Sigmoid colon (tissue), 7 donors: ENCODE results near the gene MYLK. TPM values are rescaled to one million over a fixed set of nuclear protein-coding genes. Genes with fewer than 3 reads are reported as not detected.

Source experiments
- DNase-seq: peaks from one replicate; pipeline ENCODE4 v3.0.0-alpha.2; 2019
- H3K27ac ChIP-seq, 4 donors: fragments of 200-600 bp; sonication (generic); one replicate each; pipeline ENCODE4 v1.5.1; 2016 to 2019; ENCODE audit warnings: mild to moderate bottlenecking in 1 of 4
- H3K27me3 ChIP-seq, 3 donors: fragments of 200-600 bp; sonication (generic); one replicate each; pipeline ENCODE4 v1.5.1; 2019; ENCODE audit warnings: mild to moderate bottlenecking in 1 of 3
- H3K36me3 ChIP-seq, 4 donors: fragments of 200-600 bp; sonication (generic); one replicate each; pipeline ENCODE4 v1.5.1; 2016 to 2019
- H3K4me1 ChIP-seq, 4 donors: fragments of 200-600 bp; sonication (generic); one replicate each; pipeline ENCODE4 v1.5.1; 2017 to 2019
- H3K4me3 ChIP-seq, 4 donors: fragments of 200-600 bp; sonication (generic); one replicate each; pipeline ENCODE4 v1.5.1; 2017 to 2019; ENCODE audit warnings: mild to moderate bottlenecking in 2 of 4, moderate library complexity in 1 of 4
- H3K9me3 ChIP-seq, 4 donors: fragments of 200-600 bp in 3 of 4; sonication (generic) in 3 of 4; one replicate each; pipeline versions ENCODE4 v1.5.1 to v1.6.1; 2013 to 2019
- EP300 ChIP-seq, 4 donors: sonication (generic); formaldehyde crosslinking; IDR thresholded peaks; one replicate each; pipeline ENCODE4 v1.6.1; 2017; ENCODE audit warnings: antibody characterized with exemption in 4 of 4
- POLR2A ChIP-seq, 2 donors: fragments of 450-650 bp; IDR thresholded peaks; one replicate each; pipeline ENCODE4 v1.6.1; 2016; ENCODE audit warnings: antibody characterized with exemption in 2 of 2, mild to moderate bottlenecking in 2 of 2, moderate library complexity in 2 of 2
- POLR2AphosphoS5 ChIP-seq, 4 donors: sonication (generic); formaldehyde crosslinking; IDR thresholded peaks; one replicate each; pipeline ENCODE4 v1.6.1; 2017; ENCODE audit warnings: antibody characterized with exemption in 4 of 4
- WGBS, 2 donors: extraction: QIAGEN DNeasy Blood & Tissue Kit; methylation state at CpG; one replicate each; pipeline ENCODE4 v1.1.7; 2013; 5-methylcytosine and 5-hydroxymethylcytosine counted together
- intact Hi-C: fragments of 100-400 bp; cut with DNase I; formaldehyde crosslinking; loops from one replicate; pipeline ENCODE4 v1.15.1; 2023
- polyA plus RNA-seq, 3 donors: library from polyadenylated mRNA; stranded (reverse); fragments of 200-250 nt; gene quantifications; one replicate each; pipeline ENCODE4 v1.2.3, GENCODE V29; 2013
- total RNA-seq, 4 donors: library from RNA; depleted of rRNA; stranded (reverse); fragments of >200 nt; gene quantifications; one replicate each; pipeline ENCODE4 v1.1.0, GENCODE V29; 2016
- TF ChIP-seq, protein P1 (sequence below), 4 experiments: fragments of 450-650 bp in 3 of 4; fragments of 200-600 bp in 1 of 4; IDR thresholded peaks; one replicate each; pipeline ENCODE4 v1.5.1; 2016 to 2019; ENCODE audit warnings: antibody characterized with exemption in 4 of 4, mild to moderate bottlenecking in 3 of 4, moderate library complexity in 2 of 4
- donor health status: healthy with polysubstance abuse.
- donor health status: Bipolar disorder and iron deficiency.
- donor health status: healthy.

The MYLK gene
- total and polyA plus RNA-seq, 7 donors = 21.5 to 2,153 (median 1,169) TPM

- intact Hi-C loops = no loop called here
- WGBS, 2 donors = 97 to 98% methylated on average over 4 of the region's 4 CpGs
These were observed 150.8 kb downstream of the MYLK start for GRCh38 chr3:123733341-123733740.

DNA sequence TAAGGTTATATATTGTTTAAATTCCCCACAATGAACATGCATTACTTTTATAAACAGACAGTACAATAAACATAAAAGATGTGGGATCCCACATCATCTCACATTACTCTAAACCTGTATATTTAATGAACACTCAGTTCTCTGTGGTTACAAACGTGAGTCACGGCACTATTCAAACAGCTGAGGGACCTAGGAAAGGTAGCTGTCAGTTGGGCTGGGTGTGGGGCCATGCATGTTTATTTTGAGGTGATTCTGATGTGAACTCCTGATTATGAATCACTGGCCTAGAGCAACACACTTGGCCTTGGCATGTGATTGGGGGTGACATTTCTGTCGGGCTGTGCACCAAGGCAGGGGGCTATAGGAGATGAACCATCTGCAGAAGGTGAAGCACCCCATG lies 151.7 kb downstream of the MYLK start:
- no peak for DNase-seq
- H3K27ac ChIP-seq = no peak overlapping the region
- no peak for TF ChIP-seq POLR2A (IDR thresholded peaks at IDR 0.05)
- H3K36me3 ChIP-seq = no peaks in the 10 kb centered on the region
- peaks cover 0 to 4% (median 0%) of the 10 kb centered on the region in 4 donors for H3K4me1 ChIP-seq
- no peak overlapping the region for H3K4me3 ChIP-seq
- 57 to 72% methylated on average over 3 of the region's 3 CpGs for WGBS, 2 donors
- intact Hi-C loops = no loop called here
- no peaks in the 10 kb centered on the region for H3K9me3 ChIP-seq
- H3K27me3 ChIP-seq = no peaks in the 10 kb centered on the region

More at GRCh38 chr3:123733341-123733740, 150.8 kb downstream of the MYLK start:
- Histone ChIP-seq H3K4me3 (no peak overlapping the region), H3K36me3 (no peaks in the 10 kb centered on the region), H3K4me1 (peaks cover 0 to 4% (median 0%) of the 10 kb centered on the region in 4 donors), H3K27me3 (no peaks in the 10 kb centered on the region), H3K27ac (no peak overlapping the region), H3K9me3 (no peaks in the 10 kb centered on the region)
- no peak for DNase-seq
- TF ChIP-seq EP300 (IDR thresholded peaks at IDR 0.05) (no peak), POLR2AphosphoS5 (IDR thresholded peaks at IDR 0.05) (no peak), POLR2A (IDR thresholded peaks at IDR 0.05) (no peak)
- TF ChIP-seq, protein P1, sequence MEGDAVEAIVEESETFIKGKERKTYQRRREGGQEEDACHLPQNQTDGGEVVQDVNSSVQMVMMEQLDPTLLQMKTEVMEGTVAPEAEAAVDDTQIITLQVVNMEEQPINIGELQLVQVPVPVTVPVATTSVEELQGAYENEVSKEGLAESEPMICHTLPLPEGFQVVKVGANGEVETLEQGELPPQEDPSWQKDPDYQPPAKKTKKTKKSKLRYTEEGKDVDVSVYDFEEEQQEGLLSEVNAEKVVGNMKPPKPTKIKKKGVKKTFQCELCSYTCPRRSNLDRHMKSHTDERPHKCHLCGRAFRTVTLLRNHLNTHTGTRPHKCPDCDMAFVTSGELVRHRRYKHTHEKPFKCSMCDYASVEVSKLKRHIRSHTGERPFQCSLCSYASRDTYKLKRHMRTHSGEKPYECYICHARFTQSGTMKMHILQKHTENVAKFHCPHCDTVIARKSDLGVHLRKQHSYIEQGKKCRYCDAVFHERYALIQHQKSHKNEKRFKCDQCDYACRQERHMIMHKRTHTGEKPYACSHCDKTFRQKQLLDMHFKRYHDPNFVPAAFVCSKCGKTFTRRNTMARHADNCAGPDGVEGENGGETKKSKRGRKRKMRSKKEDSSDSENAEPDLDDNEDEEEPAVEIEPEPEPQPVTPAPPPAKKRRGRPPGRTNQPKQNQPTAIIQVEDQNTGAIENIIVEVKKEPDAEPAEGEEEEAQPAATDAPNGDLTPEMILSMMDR (IDR thresholded peaks at IDR 0.05) = no peak

GRCh38 chr3:123730829-123731228 lies 153.3 kb downstream of the MYLK start:
- no peak overlapping the region for H3K27ac ChIP-seq
- peaks cover 0 to 4% (median 0%) of the 10 kb centered on the region in 4 donors for H3K4me1 ChIP-seq
- no peaks in the 10 kb centered on the region for H3K9me3 ChIP-seq
- intact Hi-C loops = no loop called here
- TF ChIP-seq, protein P1 (IDR thresholded peaks at IDR 0.05) = no peak
- no peak for TF ChIP-seq EP300 (IDR thresholded peaks at IDR 0.05)
- TF ChIP-seq POLR2A (IDR thresholded peaks at IDR 0.05) = no peak
- TF ChIP-seq POLR2AphosphoS5 (IDR thresholded peaks at IDR 0.05) = no peak
- no peak for DNase-seq
- no peak overlapping the region for H3K4me3 ChIP-seq
- no peaks in the 10 kb centered on the region for H3K36me3 ChIP-seq
- no peaks in the 10 kb centered on the region for H3K27me3 ChIP-seq
- 87 to 89% methylated on average over 4 of the region's 4 CpGs for WGBS, 2 donors

DNA sequence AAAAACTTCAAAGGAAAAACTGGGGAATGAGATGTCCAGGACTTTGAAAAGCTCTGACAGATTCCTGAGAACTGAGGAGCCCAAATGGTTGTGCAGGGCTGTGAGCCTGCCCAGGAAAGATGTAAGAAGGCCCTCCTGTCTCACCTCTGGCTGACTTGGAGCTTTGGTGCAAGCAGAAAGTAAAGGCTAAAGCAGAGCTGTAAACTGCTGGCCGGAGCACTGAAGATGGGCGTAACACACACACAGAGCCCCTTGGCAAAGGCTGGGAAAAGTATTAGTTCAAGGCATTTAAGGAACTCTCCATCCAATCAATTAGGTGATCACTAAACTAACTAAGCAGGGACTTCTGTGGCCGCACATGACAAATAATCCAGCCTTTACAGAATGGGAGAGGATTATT lies 155.1 kb downstream of the MYLK start:
- H3K27ac ChIP-seq = no peak overlapping the region
- intact Hi-C loops = no loop called here
- no peak for DNase-seq
- peaks cover 0 to 6% (median 2%) of the 10 kb centered on the region in 4 donors for H3K4me1 ChIP-seq
- 92% methylated on average over 3 of the region's 3 CpGs for WGBS, 2 donors
- no peak overlapping the region for H3K4me3 ChIP-seq
- TF ChIP-seq, protein P1 (IDR thresholded peaks at IDR 0.05) = no peak
- TF ChIP-seq EP300 (IDR thresholded peaks at IDR 0.05) (no peak), POLR2A (IDR thresholded peaks at IDR 0.05) (no peak), POLR2AphosphoS5 (IDR thresholded peaks at IDR 0.05) (no peak)
- H3K9me3 ChIP-seq = no peaks in the 10 kb centered on the region
- no peaks in the 10 kb centered on the region for H3K27me3 ChIP-seq
- no peaks in the 10 kb centered on the region for H3K36me3 ChIP-seq

DNA sequence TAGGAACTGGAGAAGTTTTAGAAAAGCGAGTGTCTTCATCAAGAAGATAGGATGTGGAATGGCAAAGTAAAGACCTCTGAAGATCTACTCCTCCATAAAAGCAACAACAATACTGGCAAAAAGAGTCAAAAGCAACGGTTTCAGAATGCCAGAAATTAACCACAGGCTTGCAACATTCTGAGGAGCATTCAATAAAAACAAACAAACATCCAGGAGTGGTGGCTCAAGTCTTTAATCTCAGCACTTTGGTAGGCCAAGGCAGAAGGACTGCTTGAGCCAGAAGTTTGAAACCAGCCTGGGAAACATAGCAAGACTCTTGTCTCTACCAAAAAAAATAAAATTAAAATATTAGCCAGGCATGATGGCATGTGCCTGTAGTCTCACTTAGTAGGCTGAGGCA lies 156.1 kb downstream of the MYLK start:
- WGBS, 2 donors = 68 to 76% methylated on average over 2 of the region's 2 CpGs
- H3K4me3 ChIP-seq = no peak overlapping the region
- peaks cover 0 to 14% (median 8%) of the 10 kb centered on the region in 4 donors for H3K4me1 ChIP-seq
- intact Hi-C loops = no loop called here
- H3K36me3 ChIP-seq = no peaks in the 10 kb centered on the region
- H3K27ac ChIP-seq = no peak overlapping the region
- H3K27me3 ChIP-seq = no peaks in the 10 kb centered on the region
- no peak for DNase-seq
- no peaks in the 10 kb centered on the region for H3K9me3 ChIP-seq
- TF ChIP-seq POLR2AphosphoS5 (IDR thresholded peaks at IDR 0.05) (no peak), POLR2A (IDR thresholded peaks at IDR 0.05) (no peak), EP300 (IDR thresholded peaks at IDR 0.05) (no peak)
- TF ChIP-seq, protein P1 (IDR thresholded peaks at IDR 0.05) = no peak
